ES-I3 (cell line): Measurements from ENCODE around the gene DPF3.

Experiments
- H3K36me3 ChIP-seq: 2 replicates; pipeline ENCODE4 v1.6.1; 2013; ENCODE audit warnings: mild to moderate bottlenecking, low read length, control low read depth, moderate library complexity; ENCODE audit not compliant: insufficient read depth
- H3K4me1 ChIP-seq: 2 replicates; pipeline ENCODE4 v1.6.1; 2013; ENCODE audit warnings: mild to moderate bottlenecking, control low read depth, low read length; ENCODE audit not compliant: insufficient read depth
- H3K9ac ChIP-seq: 2 replicates; pipeline ENCODE4 v1.6.1; 2013; ENCODE audit warnings: low read depth, mild to moderate bottlenecking, low read length, moderate library complexity
- H3K9me3 ChIP-seq: 2 replicates; pipeline ENCODE4 v1.6.1; 2013; ENCODE audit warnings: mild to moderate bottlenecking, low read length, moderate library complexity; ENCODE audit not compliant: control insufficient read depth, insufficient read depth

Gene DPF3

DNA sequence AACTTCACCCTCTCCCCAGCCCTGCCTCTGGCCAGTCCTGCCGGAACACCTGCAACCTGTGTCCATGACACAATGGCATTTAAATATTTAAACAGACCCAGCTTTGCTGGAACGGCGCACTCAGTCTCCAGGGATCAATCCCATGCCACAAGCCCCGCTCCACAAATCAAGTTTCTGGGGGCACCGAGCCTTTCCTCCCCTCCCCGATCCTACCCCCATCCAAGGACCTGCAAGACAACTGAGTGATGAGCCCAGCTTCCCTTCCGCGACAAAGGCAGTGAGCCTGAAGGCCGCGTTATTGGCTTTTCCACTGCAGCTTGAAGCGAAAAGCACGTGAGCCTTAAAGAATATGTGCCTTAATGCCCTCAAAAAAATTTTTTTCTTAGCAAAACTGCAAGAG is 185.7 kb downstream of the DPF3 start:
- Histone ChIP-seq H3K4me1 (peaks cover 10% of the 10 kb centered on the region; the same call in 1 of the 2 replicates), H3K9ac (no peak overlapping the region), H3K36me3 (no peaks in the 10 kb centered on the region), H3K9me3 (no peaks in the 10 kb centered on the region)

DNA sequence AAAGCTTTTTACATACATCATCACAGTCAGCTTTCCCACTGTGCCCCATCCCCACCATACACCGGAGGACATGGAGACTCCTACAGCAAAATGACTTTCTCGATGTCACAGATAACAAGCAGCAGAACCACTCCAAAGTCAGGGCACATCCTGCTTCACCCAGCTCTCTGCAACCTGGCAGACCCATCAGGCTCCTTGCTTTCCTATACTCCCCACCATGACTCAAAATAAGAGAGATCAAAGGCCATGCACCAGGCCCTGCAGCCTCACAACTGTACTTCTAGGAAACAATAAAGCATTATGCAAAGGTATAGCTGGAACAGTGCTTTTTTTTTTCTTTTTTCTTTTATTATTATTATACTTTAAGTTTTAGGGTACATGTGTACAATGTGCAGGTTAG is 187.4 kb downstream of the DPF3 start:
- no peaks in the 10 kb centered on the region for H3K36me3 ChIP-seq
- H3K4me1 ChIP-seq: peaks cover 10% of the 10 kb centered on the region; the same call in 1 of the 2 replicates
- H3K9ac ChIP-seq: no peak overlapping the region
- no peaks in the 10 kb centered on the region for H3K9me3 ChIP-seq

DNA sequence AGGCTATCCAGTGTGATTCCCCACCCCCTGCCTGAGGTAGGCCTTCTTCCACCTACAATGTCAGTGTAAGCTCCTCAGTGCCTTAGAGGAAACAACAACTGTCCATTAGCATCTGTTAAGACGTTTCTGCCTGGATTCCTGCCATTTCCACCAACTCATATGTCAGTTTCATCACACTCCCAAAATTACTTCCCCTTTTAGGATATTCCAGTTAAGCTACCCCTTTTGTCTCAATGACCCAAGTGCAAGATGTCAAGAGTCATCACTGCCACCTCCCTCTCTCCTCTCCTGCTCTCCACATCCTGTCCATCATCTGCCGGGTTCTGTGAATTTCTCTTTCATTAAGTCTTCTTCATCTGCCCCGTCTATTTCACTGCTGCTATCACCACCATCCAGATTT is 189.4 kb downstream of the DPF3 start:
- no peak overlapping the region for H3K9ac ChIP-seq
- no peaks in the 10 kb centered on the region for H3K36me3 ChIP-seq
- no peaks in the 10 kb centered on the region for H3K9me3 ChIP-seq
- peaks cover 14% of the 10 kb centered on the region for H3K4me1 ChIP-seq

DNA sequence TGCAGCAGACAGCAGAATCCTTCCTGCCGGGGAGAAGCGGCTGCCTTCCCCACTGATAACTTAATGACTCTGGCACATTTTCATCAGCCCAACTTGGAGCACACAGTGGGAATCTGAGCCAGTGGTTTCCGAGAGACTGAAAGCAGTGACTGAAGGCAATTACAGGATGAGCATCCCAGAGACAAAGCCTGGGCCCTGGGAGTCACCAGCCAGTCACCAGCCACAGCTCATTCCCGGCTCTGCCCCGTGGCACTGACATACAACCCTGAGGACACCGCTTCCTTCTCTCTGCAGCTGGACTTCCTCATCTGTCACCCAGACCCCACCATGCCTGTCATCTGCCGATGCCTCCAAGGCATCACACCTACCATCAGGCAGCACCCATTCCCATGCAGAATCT is 192.3 kb downstream of the DPF3 start:
- Histone ChIP-seq H3K4me1 (peaks cover 10% of the 10 kb centered on the region), H3K9me3 (no peaks in the 10 kb centered on the region), H3K9ac (no peak overlapping the region), H3K36me3 (no peaks in the 10 kb centered on the region)

DNA sequence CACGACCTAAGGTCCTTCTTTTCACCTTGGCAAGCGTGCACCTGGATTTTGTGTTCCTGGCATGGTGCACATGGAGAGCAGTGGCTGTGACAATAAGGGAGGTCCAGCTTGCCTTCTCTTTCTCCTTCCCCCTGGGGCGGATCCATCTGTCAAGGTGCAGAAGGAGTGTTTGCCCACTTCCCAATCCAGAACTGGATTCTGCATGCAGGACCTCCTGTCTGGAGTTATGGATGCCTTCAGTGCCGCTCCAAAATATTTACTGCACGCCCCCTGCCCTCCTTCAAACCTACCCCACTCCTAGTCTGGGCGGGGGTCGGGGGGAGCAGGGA is 192.7 kb downstream of the DPF3 start:
- Histone ChIP-seq H3K9ac (no peak overlapping the region), H3K9me3 (no peaks in the 10 kb centered on the region), H3K4me1 (peaks cover 10% of the 10 kb centered on the region), H3K36me3 (no peaks in the 10 kb centered on the region)

DNA sequence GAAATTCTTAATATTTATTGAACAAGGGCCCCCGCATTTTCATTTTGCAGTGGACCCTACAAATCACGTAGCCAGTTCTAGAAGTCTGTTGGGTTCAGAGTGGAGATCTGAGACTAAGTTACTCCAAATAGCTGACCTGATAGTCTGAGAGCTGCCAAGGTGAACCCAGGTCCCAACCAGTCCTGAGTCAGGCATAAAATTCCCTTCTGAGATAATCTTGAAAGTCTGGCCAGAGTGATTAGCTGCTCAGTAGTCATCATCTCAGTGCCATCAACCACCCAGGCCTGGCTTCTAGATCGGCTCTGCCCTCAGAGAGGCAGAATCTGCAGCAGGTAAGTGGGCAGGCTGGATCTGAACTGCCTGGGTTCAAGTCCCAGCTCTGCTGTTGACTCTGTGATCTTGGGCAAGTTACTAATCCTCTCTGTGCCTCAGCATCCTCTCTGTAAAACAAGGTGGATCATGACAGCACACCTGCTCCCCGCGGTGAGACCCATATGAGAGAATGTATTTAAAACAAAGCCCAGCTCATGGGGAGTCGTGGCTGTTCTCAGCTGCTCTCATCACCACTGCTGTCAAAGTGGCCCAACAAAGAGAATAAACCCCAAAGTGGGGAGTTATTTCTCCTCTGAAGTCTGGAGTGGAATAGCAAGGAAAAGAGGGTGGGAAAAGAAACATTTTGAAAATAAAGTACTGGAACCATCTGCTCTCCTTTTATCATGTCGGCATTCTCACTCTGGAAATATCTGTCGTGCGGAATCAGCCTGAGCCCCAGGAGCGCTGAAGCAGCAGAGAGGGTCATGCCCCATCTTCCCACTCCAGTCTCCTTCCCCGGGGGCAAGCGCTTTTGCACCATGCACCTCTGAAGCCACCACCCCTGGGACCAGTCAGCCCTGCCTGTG is 193.3 kb downstream of the DPF3 start:
- H3K9ac ChIP-seq: no peak overlapping the region
- no peaks in the 10 kb centered on the region for H3K9me3 ChIP-seq
- no peaks in the 10 kb centered on the region for H3K36me3 ChIP-seq
- H3K4me1 ChIP-seq: peaks cover 10% of the 10 kb centered on the region

DNA sequence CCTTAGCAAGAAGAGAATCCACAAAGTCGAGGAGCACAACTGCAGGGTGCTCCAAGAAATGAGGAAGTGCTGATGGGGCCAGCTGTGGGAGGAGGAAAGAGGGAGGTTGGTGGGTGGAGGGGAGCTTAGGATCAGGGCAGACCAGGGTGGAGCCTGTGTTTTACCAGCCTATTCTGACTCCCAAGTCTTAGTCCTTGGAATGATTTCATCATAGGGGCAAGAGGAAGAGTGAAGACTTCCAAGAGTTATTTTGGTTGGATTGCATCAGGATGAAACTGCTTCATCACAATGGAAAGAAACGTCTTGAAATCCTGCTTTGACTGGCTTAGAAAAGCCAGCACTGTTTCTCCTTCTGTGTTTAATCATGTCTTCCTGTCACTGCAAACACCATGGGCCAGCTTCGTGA is 194.0 kb downstream of the DPF3 start:
- H3K9ac ChIP-seq: no peak overlapping the region
- H3K4me1 ChIP-seq: peaks cover 10% of the 10 kb centered on the region
- no peaks in the 10 kb centered on the region for H3K9me3 ChIP-seq
- H3K36me3 ChIP-seq: no peaks in the 10 kb centered on the region

DNA sequence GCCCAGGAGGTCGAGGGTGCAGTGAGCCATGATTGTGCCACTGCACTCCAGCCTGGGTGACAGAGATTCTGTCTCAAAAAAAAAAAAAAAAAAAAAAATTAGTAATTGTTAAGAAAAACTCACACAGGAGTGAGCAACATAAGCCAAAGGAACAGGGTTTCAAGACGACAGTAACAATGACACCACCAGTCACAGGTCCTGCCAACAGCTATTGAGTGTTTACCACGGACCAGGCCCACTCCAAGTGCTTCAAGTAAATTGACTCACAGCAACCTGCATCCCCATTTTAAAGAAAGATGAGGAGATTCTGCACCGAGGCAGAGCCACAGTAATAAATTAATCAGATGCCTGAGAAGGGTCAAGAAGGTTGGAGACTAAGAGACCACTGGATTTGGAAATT is 194.5 kb downstream of the DPF3 start:
- H3K36me3 ChIP-seq: no peaks in the 10 kb centered on the region
- no peak overlapping the region for H3K9ac ChIP-seq
- peaks cover 7% of the 10 kb centered on the region for H3K4me1 ChIP-seq
- no peaks in the 10 kb centered on the region for H3K9me3 ChIP-seq

DNA sequence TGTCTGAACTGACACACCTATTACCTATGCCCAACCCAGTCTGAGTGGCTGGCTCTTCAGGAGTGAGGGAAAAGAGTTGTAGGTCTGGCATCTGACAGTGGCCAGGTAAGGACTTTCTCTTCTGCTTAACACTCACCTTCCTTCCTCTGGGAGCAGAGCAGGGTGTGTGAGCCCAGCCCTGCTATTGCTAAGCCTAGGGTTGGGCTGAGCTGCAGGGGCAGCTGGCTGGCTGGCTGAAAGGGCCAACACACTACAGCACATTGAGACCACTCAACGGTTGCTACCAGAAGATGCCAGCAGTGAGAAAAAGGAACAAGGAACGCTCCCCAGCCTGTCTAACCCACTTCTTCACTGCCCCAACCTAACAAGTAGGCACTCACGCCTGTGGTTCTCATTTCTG is 201.2 kb downstream of the DPF3 start:
- Histone ChIP-seq H3K4me1 (no peaks in the 10 kb centered on the region), H3K9me3 (no peaks in the 10 kb centered on the region; the same call in 1 of the 2 replicates), H3K9ac (no peak overlapping the region), H3K36me3 (no peaks in the 10 kb centered on the region)

DNA sequence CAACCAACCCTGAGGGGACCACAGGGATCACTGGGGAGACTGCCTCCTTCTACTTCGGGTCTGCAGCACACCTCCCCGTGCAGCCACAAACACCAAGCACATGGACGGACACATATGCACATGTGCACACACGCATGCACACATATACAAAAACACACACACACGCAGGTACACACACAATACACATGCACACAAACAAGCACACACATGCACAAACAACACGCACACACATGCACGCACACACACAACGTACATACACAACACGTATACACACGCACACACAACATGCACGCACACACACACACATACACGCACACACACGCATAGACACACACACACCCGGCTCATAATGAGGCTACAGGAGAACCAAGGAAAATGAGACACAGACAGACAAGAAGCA is 203.6 kb downstream of the DPF3 start:
- Histone ChIP-seq H3K36me3 (no peaks in the 10 kb centered on the region), H3K4me1 (no peaks in the 10 kb centered on the region), H3K9me3 (no peaks in the 10 kb centered on the region; the same call in 1 of the 2 replicates), H3K9ac (no peak overlapping the region)

DNA sequence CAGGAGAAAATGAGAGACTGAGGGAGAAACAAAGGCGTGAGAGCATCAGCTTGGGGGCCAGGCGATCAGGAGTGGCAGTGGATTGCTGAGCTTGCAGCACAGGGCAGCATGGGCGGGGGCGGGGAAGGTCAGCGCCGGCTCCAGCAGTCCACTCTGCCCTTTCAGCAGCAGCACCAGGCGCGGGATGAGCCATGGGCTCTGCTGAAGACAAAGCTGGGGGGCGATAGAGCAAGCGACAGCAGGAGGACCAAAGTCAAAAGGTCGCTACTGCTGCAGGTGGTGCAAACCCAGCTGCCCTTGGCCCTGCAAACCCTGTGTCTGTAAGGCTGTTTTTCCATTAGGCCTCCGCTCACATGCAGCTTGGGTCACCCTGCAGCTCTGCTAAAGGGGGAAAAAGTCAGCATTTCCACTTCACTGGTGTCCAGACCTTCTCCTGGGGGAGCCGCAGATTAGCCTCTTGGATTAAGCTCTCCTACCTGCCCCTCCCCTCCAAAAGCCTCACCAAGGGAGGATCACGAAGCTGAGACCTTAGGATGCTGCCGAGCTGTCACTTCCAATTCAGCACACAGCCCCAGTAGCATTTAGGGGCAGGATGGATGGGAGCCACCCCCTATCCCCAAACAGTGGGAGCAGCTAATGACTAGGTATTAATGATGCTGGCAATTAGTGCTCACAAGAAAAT is 204.8 kb downstream of the DPF3 start:
- no peak overlapping the region for H3K9ac ChIP-seq
- no peaks in the 10 kb centered on the region for H3K36me3 ChIP-seq
- H3K4me1 ChIP-seq: no peaks in the 10 kb centered on the region
- H3K9me3 ChIP-seq: no peaks in the 10 kb centered on the region; the same call in 1 of the 2 replicates

DNA sequence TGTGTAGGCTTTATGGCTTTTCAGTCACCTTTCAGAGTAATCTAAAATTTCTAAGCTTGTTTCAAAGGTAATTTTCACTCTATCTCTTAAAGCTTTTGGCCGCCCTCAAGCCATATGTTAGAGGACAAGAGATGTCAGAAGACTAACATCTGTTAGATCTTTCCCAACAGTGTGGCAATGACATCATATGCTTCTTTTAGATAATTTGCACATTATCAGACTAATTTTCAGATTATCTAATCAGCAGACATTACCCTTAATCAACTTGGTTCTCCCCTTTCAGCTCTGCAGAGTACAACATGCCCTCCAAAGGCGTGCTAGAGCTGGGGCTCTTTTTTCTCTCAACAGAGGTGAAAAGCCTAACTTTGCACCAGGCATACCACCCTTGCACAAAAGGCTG is 207.1 kb downstream of the DPF3 start:
- no peaks in the 10 kb centered on the region for H3K36me3 ChIP-seq
- no peaks in the 10 kb centered on the region; the same call in 1 of the 2 replicates for H3K9me3 ChIP-seq
- H3K9ac ChIP-seq: no peak overlapping the region
- H3K4me1 ChIP-seq: no peaks in the 10 kb centered on the region

DNA sequence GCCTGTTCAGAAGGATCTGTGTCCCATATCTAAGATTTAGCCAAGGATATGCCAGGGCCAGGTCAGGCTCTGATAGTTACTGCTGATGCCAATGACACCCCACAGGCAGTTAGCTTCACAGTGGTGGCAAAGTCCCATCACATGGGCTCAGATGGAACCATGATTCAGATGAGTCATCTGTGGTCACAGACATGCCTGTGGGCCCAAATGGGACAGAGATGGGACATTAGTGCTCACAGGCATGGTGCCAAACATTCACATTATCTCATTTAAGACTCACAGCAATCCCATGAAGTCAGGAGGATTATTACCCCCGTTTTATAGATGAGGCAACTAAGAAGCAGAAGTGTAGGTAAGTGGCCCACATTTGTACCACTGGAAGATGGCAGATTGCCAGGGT is 207.8 kb downstream of the DPF3 start:
- Histone ChIP-seq H3K9me3 (no peaks in the 10 kb centered on the region), H3K4me1 (no peaks in the 10 kb centered on the region), H3K36me3 (no peaks in the 10 kb centered on the region), H3K9ac (no peak overlapping the region)

DNA sequence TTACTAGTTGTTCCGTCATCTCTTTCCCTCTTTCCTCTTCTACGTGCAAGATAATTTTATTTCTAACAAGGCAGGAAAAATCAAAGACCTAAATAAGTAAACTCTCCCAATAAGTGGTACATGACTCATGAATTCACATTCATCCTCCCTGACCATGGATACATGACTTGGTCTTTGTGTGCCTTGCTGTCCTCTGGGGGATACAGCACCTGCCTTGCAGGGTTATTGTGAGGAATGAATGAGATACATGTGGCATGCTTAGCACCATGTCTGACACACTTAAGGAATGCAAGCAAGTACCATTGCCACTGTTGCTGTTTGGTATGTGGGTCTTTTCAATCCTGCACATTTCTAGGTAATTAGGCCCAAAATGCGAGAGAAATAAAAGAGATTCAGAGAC is 208.4 kb downstream of the DPF3 start:
- Histone ChIP-seq H3K9me3 (no peaks in the 10 kb centered on the region), H3K9ac (no peak overlapping the region), H3K36me3 (no peaks in the 10 kb centered on the region), H3K4me1 (no peaks in the 10 kb centered on the region)

DNA sequence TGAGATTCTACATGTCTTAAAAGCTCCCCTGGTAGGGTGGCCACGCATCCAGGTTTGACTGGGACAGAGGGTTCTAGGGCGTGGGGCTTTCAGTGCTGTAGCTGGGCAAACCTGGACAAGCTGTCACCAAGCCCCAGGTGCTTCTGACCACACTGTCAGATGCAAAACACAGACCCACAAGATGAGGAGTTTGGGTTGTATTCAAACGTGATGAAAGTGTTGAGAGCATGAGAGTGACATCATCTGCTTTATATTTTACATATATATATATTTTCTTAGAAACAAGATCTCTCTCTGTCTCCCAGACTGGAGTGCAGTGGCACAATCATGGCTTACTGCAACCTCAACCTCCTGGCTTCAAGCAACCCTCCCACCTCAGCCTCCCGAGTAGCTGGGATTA is 210.1 kb downstream of the DPF3 start:
- Histone ChIP-seq H3K4me1 (no peaks in the 10 kb centered on the region), H3K36me3 (no peaks in the 10 kb centered on the region), H3K9me3 (no peaks in the 10 kb centered on the region)

More for the DNA sequence above, 210.1 kb downstream of the DPF3 start:
- no peak overlapping the region for H3K9ac ChIP-seq
